Upper lobe of left lung (tissue), 4 donors: ENCODE data around the gene SYT5.

ENCODE experiments used
- CTCF ChIP-seq, 6 experiments: fragments of 450-650 bp in 4 of 6; fragments of 200-600 bp in 2 of 6; sonication (generic) in 2 of 6; IDR thresholded peaks; one replicate each; pipeline ENCODE4 v1.5.1; 2016 to 2019; ENCODE audit warnings: antibody characterized with exemption in 6 of 6
- EP300 ChIP-seq, 4 donors: sonication (generic); formaldehyde crosslinking; IDR thresholded peaks; one replicate each; pipeline ENCODE4 v1.5.1; 2017; ENCODE audit warnings: antibody characterized with exemption in 4 of 4, control low read depth in 2 of 4
- POLR2A ChIP-seq, 4 donors: fragments of 450-650 bp; IDR thresholded peaks; one replicate each; pipeline ENCODE4 v1.5.1; 2016 to 2017; ENCODE audit warnings: antibody characterized with exemption in 4 of 4, mild to moderate bottlenecking in 2 of 4

- TF ChIP-seq CTCF (IDR thresholded peaks at IDR 0.05) (no peak), POLR2A (IDR thresholded peaks at IDR 0.05) (no peak), EP300 (IDR thresholded peaks at IDR 0.05) (no peak)
These were observed 34.9 kb downstream of the SYT5 start for GRCh38 chr19:55145232-55145631.
